PC-9 (cell line): Measurements from ENCODE around the gene MBTPS1. TPM values are rescaled to one million over a fixed set of nuclear protein-coding genes. Genes with fewer than 3 reads are reported as not detected.

Experiments used
- BruUV-seq: library from RNA; stranded (reverse); fragments of 400-500 nt; replicated peaks from 2 replicates; lab custom pipeline; 2021; lab: Mats Ljungman, UMichigan
- CTCF ChIA-PET: fragments of 300-600 bp; sonication (Branson Sonifier 250); formaldehyde crosslinking; loops from one replicate; lab custom pipeline; 2022; ENCODE audit warnings: antibody characterized with exemption; lab: Charles Lee
- POLR2A ChIA-PET: fragments of 300-600 bp; sonication (Branson Sonifier 250); formaldehyde crosslinking; loops from one replicate; lab custom pipeline; 2022; ENCODE audit warnings: antibody characterized with exemption; ENCODE audit not compliant: unreplicated experiment; lab: Charles Lee
- DNase-seq, 2 experiments: peaks; one replicate each; pipeline versions ENCODE4 v3.0.0 to v3.0.0-alpha.2; 2015 to 2022; ENCODE audit warnings: mixed read lengths in 1 of 2
- H2AFZ ChIP-seq: fragments of 200-600 bp; sonication (generic); 2 replicates; pipeline ENCODE4 v1.8.1; 2017; ENCODE audit warnings: antibody characterized with exemption
- H3F3A ChIP-seq: fragments of 200-600 bp; sonication (generic); 2 replicates; pipeline ENCODE4 v1.8.1; 2017; ENCODE audit warnings: antibody characterized with exemption, mild to moderate bottlenecking, low read depth; ENCODE audit not compliant: insufficient read depth
- H3K27ac ChIP-seq: fragments of 200-600 bp; sonication (generic); 2 replicates; pipeline ENCODE4 v1.6.1; 2016; ENCODE audit warnings: mixed run types
- H3K27me3 ChIP-seq: fragments of 200-600 bp; sonication (generic); 2 replicates; pipeline ENCODE4 v1.6.1; 2016; ENCODE audit warnings: low read depth, mixed run types; ENCODE audit not compliant: insufficient read depth
- H3K36me3 ChIP-seq: fragments of 200-600 bp; sonication (generic); 2 replicates; pipeline ENCODE4 v1.6.1; 2016; ENCODE audit warnings: low read depth, mixed run types
- H3K4me1 ChIP-seq: fragments of 200-600 bp; sonication (generic); replicated peaks from 2 replicates; pipeline ENCODE4 v1.6.1; 2016; ENCODE audit warnings: mixed run types; ENCODE audit not compliant: insufficient read depth
- H3K4me2 ChIP-seq: fragments of 200-600 bp; sonication (generic); 2 replicates; pipeline ENCODE4 v1.6.1; 2017; ENCODE audit warnings: mixed run types
- H3K4me3 ChIP-seq: fragments of 200-600 bp; sonication (generic); 2 replicates; pipeline ENCODE4 v1.6.1; 2016; ENCODE audit warnings: mixed run types
- H3K79me2 ChIP-seq: fragments of 200-600 bp; sonication (generic); 2 replicates; pipeline ENCODE4 v1.6.1; 2017; ENCODE audit warnings: low read depth, mixed run types
- H3K9me2 ChIP-seq: fragments of 200-600 bp; sonication (generic); 2 replicates; pipeline ENCODE4 v1.8.1; 2017; ENCODE audit warnings: mild to moderate bottlenecking; ENCODE audit not compliant: insufficient read depth
- H3K9me3 ChIP-seq: fragments of 200-600 bp; sonication (generic); 2 replicates; pipeline ENCODE4 v1.8.1; 2016; ENCODE audit warnings: low read depth; ENCODE audit not compliant: insufficient read depth
- H4K20me1 ChIP-seq: fragments of 200-600 bp; sonication (generic); 2 replicates; pipeline ENCODE4 v1.8.1; 2017; ENCODE audit not compliant: insufficient read depth
- CTCF ChIP-seq: fragments of 200-600 bp; sonication (generic); conservative IDR thresholded peaks from 2 replicates; pipeline ENCODE4 v1.6.1; 2017; ENCODE audit warnings: mixed run types, antibody characterized with exemption, mild to moderate bottlenecking, moderate library complexity
- EZH2 ChIP-seq: fragments of 200-600 bp; sonication (generic); IDR thresholded peaks from 2 replicates; pipeline ENCODE4 v1.8.0; 2017; ENCODE audit warnings: antibody characterized with exemption, low read depth
- intact Hi-C: fragments of 100-400 bp; cut with micrococcal nuclease; formaldehyde crosslinking; loops from one replicate; pipeline ENCODE4 v1.10.0; 2022; ENCODE audit not compliant: unreplicated experiment
- total RNA-seq: library from RNA; stranded (reverse); gene quantifications from 2 replicates; pipeline ENCODE4 v1.2.3, GENCODE V29; 2021

Gene MBTPS1
- total RNA-seq, 1 experiment from 2014 or later: 96.0 TPM

DNA sequence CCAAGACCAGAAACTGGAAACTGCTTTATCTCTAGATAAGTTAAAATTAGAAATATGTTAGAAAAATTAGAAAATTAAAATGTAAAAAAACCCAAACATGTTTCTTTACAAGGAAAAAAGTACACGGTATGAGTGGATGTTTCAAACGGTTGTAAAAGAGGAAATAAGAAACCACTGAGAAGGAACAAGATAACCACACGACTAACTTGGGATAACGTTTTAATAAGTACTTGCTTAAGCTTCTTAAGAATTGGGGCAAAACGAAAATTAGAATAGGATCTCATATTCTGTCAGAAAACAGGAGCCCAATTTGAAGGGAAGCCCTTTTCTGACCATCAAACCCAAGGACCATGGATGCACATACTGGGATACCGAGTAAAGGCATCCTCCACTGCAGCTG is 31.0 kb downstream of the MBTPS1 start:
- H3K9me2 ChIP-seq: no peaks in the 10 kb centered on the region
- no peaks in the 10 kb centered on the region for H3K9me3 ChIP-seq
- ChIA-PET CTCF (interaction anchor here (1.2 to 1.9 kb wide), 2 partner anchors 90 to 222 kb away, joined by 4 to 5 read pairs; no protein-coding TSS in a partner anchor), POLR2A (no interaction called here)
- TF ChIP-seq EZH2: no peak
- TF ChIP-seq CTCF: no peak
- H3K36me3 ChIP-seq: peaks cover 4% of the 10 kb centered on the region
- H3F3A ChIP-seq: no peaks in the 10 kb centered on the region; the same call in 1 of the 2 replicates
- DNase-seq: no peak
- intact Hi-C loops: loop anchor here (2.0 kb wide), 1 partner anchor 399 kb away; no protein-coding TSS in a partner anchor
- BruUV-seq: no TSS peak
- no peak overlapping the region for H3K27ac ChIP-seq
- H3K79me2 ChIP-seq: no peaks in the 10 kb centered on the region
- H2AFZ ChIP-seq: no peak overlapping the region
- peaks cover 3% of the 10 kb centered on the region; the same call in 1 of the 2 replicates for H4K20me1 ChIP-seq
- no peaks in the 10 kb centered on the region for H3K4me1 ChIP-seq
- no peaks in the 10 kb centered on the region for H3K27me3 ChIP-seq
- no peak overlapping the region for H3K4me3 ChIP-seq
- no peak overlapping the region for H3K4me2 ChIP-seq

DNA sequence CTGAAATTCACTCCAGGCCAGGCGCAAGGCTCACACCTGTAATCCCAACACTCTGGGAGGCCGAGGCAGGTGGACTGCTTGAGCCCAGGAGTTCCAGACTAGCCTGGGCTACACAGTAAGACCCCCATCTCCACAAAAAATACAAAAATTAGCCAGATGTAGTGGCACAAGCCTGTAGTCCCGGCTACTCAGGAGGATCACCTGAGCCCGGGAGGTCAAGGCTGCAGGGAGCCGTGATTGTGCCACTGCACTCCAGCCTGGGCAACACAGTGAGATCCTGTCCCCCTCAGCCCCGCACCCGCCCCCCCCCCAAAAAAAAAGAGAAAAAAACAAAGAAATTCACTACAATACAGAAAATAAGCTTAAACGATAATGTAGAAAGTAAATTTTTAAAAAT is 31.5 kb downstream of the MBTPS1 start:
- no TSS peak for BruUV-seq
- Histone ChIP-seq H3F3A (no peaks in the 10 kb centered on the region; the same call in 1 of the 2 replicates), H3K9me3 (no peaks in the 10 kb centered on the region), H3K36me3 (peaks cover 4% of the 10 kb centered on the region), H3K4me1 (no peaks in the 10 kb centered on the region), H4K20me1 (peaks cover 3% of the 10 kb centered on the region; the same call in 1 of the 2 replicates), H3K4me3 (no peak overlapping the region), H2AFZ (no peak overlapping the region), H3K9me2 (no peaks in the 10 kb centered on the region), H3K27me3 (no peaks in the 10 kb centered on the region), H3K27ac (no peak overlapping the region), H3K4me2 (no peak overlapping the region), H3K79me2 (no peaks in the 10 kb centered on the region)
- ChIA-PET POLR2A (no interaction called here), CTCF (interaction anchor here (0.6 to 1.9 kb wide), 3 partner anchors 223 to 423 kb away, joined by 5 read pairs; no protein-coding TSS in a partner anchor)
- DNase-seq: no peak
- intact Hi-C loops: loop anchor here (2.0 kb wide), 1 partner anchor 400 kb away; no protein-coding TSS in a partner anchor
- TF ChIP-seq CTCF (no peak), EZH2 (no peak)

- BruUV-seq: no TSS peak
- no peaks in the 10 kb centered on the region for H3K4me1 ChIP-seq
- no peak overlapping the region for H3K4me3 ChIP-seq
- no peaks in the 10 kb centered on the region for H3K9me3 ChIP-seq
- POLR2A ChIA-PET: no interaction called here
- DNase-seq: peak; percentile 45 to 68
- no peak overlapping the region for H3K4me2 ChIP-seq
- peaks cover 4% of the 10 kb centered on the region for H3K36me3 ChIP-seq
- H3K79me2 ChIP-seq: no peaks in the 10 kb centered on the region
- H3K9me2 ChIP-seq: no peaks in the 10 kb centered on the region
- no peaks in the 10 kb centered on the region; the same call in 1 of the 2 replicates for H3F3A ChIP-seq
- H4K20me1 ChIP-seq: peaks cover 3% of the 10 kb centered on the region; the same call in 1 of the 2 replicates
- H3K27me3 ChIP-seq: no peaks in the 10 kb centered on the region
- intact Hi-C loops: loop anchor here (1.0 to 2.0 kb wide), 3 partner anchors 91 to 400 kb away; no protein-coding TSS in a partner anchor
- H2AFZ ChIP-seq: no peak overlapping the region
- TF ChIP-seq CTCF: peak; percentile 91
- TF ChIP-seq EZH2: no peak
- CTCF ChIA-PET: interaction anchor here (0.5 to 1.9 kb wide), 5 partner anchors 32 to 424 kb away, joined by 3 to 5 read pairs (median 5); partner anchors contain the start of gene MBTPS1
- H3K27ac ChIP-seq: no peak overlapping the region
Observed at GRCh38 chr16:84084570-84085270, 32.0 kb downstream of the MBTPS1 start.
